ENCODE measurements around the gene SMAP1.

SMAP1 gene

DNA sequence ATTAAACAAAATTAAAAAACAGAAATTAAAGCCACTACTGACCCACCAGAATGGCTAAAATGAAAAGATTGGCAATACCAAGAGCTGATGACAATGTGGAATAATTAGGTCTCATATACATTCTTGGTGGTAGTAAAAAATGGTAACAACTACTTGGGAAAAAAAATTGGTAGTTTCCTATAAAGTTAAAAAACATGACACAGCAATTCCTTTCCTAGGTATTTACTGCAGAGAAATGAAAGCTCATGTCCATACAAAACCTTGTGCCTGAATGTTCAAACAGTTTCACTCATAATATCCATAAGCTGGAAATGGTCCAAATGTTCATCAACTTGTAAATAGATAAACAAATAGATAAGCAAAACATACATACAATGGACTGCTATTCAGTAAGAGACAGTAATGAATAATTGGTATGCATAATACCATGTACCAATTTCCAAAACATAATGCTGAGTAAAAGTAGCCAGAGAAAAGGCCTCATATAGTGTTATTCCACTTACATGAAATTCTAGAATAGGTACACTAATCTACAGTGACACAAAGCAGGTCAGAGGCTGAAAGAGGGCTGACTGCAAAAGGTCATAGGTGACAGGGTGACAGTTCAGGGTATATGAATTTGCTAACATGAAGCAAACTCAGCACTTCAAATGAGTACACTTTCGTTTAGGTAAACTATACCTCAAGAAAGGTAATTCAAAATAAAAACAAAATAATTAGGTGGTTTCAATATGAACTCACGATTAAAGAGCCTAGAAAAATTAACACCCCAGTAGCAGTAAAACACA lies 236.2 kb downstream of the SMAP1 start:
- DNase-seq: no peak

DNA sequence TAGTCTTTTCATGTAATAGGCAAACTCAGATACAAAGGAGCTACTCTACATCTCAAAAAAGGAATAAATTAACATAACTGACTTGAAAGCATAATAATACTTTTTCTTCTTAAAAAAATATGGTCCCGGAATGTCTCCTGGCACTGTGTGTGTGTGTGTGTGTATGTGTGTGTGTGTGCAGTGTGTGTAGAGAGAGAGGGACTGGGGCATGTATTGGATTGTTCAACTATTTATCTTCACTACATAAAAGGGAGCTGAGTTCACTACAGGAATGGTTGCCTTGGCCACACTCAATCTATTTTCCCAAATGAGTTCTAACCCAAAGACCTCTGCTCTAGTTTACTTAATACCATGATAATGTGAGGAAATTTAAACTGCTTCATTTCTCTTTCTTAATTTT lies 238.1 kb downstream of the SMAP1 start:
- DNase-seq: no peak

Measured in AML-193 (cell line).